SK-N-SH treated with all-trans-retinoic acid at 6 μM for 48 hours (cell line): Measurements from ENCODE around the gene JRKL.
"Not testable (repeated sequence)": the region's sequence is repeated elsewhere in the genome, so short reads cannot be mapped to it uniquely, and the experiment has no call there.

ENCODE experiments used
- ATAC-seq: fragments of 200-7000 bp; cut with Tn5 transposase; 3 replicates; pipeline ENCODE4 v1.9.1; 2020; ENCODE audit warnings: mild to moderate bottlenecking, moderate library complexity
- ARNTL ChIP-seq: fragments of 450-650 bp; formaldehyde crosslinking; IDR thresholded peaks from 2 replicates; pipeline ENCODE4 v1.5.0; 2020; ENCODE audit warnings: low read depth, mild to moderate bottlenecking, moderate library complexity, borderline replicate concordance
- BACH2 ChIP-seq: fragments of 250-450 bp; sonication (Bioruptor Pico); IDR thresholded peaks from 2 replicates; pipeline ENCODE4 v1.9.0; 2021; ENCODE audit warnings: mild to moderate bottlenecking, borderline replicate concordance
- CREB5 ChIP-seq: fragments of 250-450 bp; sonication (Bioruptor Pico); IDR thresholded peaks from 2 replicates; pipeline ENCODE4 v1.5.1; 2020; ENCODE audit warnings: low read depth, mild to moderate bottlenecking, moderate library complexity
- CSDC2 ChIP-seq: fragments of 250-450 bp; sonication (Bioruptor Pico); IDR thresholded peaks from 2 replicates; pipeline ENCODE4 v1.5.0; 2020; ENCODE audit warnings: mild to moderate bottlenecking, moderate library complexity
- CSRNP3 ChIP-seq: fragments of 250-450 bp; sonication (Bioruptor Pico); IDR thresholded peaks from 2 replicates; pipeline ENCODE4 v1.5.1; 2021; ENCODE audit warnings: mild to moderate bottlenecking, moderate library complexity
- GLIS3 ChIP-seq: fragments of 250-450 bp; sonication (Bioruptor Pico); IDR thresholded peaks from 2 replicates; pipeline ENCODE4 v1.5.0; 2020; ENCODE audit warnings: mild to moderate bottlenecking, moderate library complexity
- ISL1 ChIP-seq: fragments of 250-450 bp; sonication (Bioruptor Pico); IDR thresholded peaks from 2 replicates; pipeline ENCODE4 v2.1.2; 2022; ENCODE audit warnings: mild to moderate bottlenecking, moderate library complexity
- OSR1 ChIP-seq: fragments of 250-450 bp; sonication (Bioruptor Pico); IDR thresholded peaks from 2 replicates; pipeline ENCODE4 v1.8.0; 2022; ENCODE audit warnings: moderate library complexity, mild to moderate bottlenecking, inconsistent platforms
- POU6F1 ChIP-seq: fragments of 250-450 bp; sonication (Bioruptor Pico); IDR thresholded peaks from 2 replicates; pipeline ENCODE4 v1.8.0; 2021; ENCODE audit warnings: low read depth, mild to moderate bottlenecking, moderate library complexity, borderline replicate concordance
- RARB ChIP-seq: fragments of 250-450 bp; sonication (Bioruptor Pico); IDR thresholded peaks from 2 replicates; pipeline ENCODE4 v1.8.0; 2021; ENCODE audit warnings: mild to moderate bottlenecking, moderate library complexity
- SNAI2 ChIP-seq: fragments of 250-450 bp; sonication (Bioruptor Pico); IDR thresholded peaks from 2 replicates; pipeline ENCODE4 v1.5.0; 2020; ENCODE audit warnings: mild to moderate bottlenecking, moderate library complexity
- TCF4 ChIP-seq: fragments of 250-450 bp; sonication (Bioruptor Pico); IDR thresholded peaks from 2 replicates; pipeline ENCODE4 v1.8.0; 2021; ENCODE audit warnings: mild to moderate bottlenecking, moderate library complexity, borderline replicate concordance
- TOX ChIP-seq: fragments of 250-450 bp; sonication (Bioruptor Pico); IDR thresholded peaks from 2 replicates; pipeline ENCODE4 v1.8.0; 2021; ENCODE audit warnings: mild to moderate bottlenecking, moderate library complexity, borderline replicate concordance
- ZC3H10 ChIP-seq: fragments of 250-450 bp; sonication (Bioruptor Pico); IDR thresholded peaks from 2 replicates; pipeline ENCODE4 v1.5.1; 2021; ENCODE audit warnings: mild to moderate bottlenecking, moderate library complexity
- ZFP3 ChIP-seq: fragments of 250-450 bp; sonication (Bioruptor Pico); IDR thresholded peaks from 2 replicates; pipeline ENCODE4 v1.5.0; 2020; ENCODE audit warnings: mild to moderate bottlenecking, moderate library complexity
- ZFP30 ChIP-seq: fragments of 450-650 bp; formaldehyde crosslinking; IDR thresholded peaks from 2 replicates; pipeline ENCODE4 v1.5.0; 2022; ENCODE audit warnings: mild to moderate bottlenecking, moderate library complexity
- ZNF565 ChIP-seq: fragments of 450-650 bp; formaldehyde crosslinking; conservative IDR thresholded peaks from 2 replicates; pipeline ENCODE4 v1.5.0; 2020; ENCODE audit warnings: low read depth, mild to moderate bottlenecking, moderate library complexity
- ZNF70 ChIP-seq: fragments of 450-650 bp; formaldehyde crosslinking; IDR thresholded peaks from 2 replicates; pipeline ENCODE4 v1.5.0; 2020; ENCODE audit warnings: mild to moderate bottlenecking, moderate library complexity
- ZNF8 ChIP-seq: fragments of 450-650 bp; formaldehyde crosslinking; IDR thresholded peaks from 2 replicates; pipeline ENCODE4 v1.5.0; 2020; ENCODE audit warnings: mild to moderate bottlenecking, moderate library complexity

Gene JRKL

GRCh38 chr11:96396637-96397036 is 6.8 kb downstream of the JRKL start (continued):
- TF ChIP-seq CSRNP3 (CRISPR knock-in tag) (no peak), ZFP30 (CRISPR knock-in tag) (no peak)

GRCh38 chr11:96397863-96398262 is 8.1 kb downstream of the JRKL start:
- TF ChIP-seq ZNF565 (CRISPR knock-in tag) (no peak), ARNTL (CRISPR knock-in tag) (no peak), GLIS3 (CRISPR knock-in tag) (no peak), ZFP3 (CRISPR knock-in tag) (no peak), ZNF8 (CRISPR knock-in tag) (no peak), ISL1 (CRISPR knock-in tag) (no peak), ZC3H10 (CRISPR knock-in tag) (no peak), OSR1 (CRISPR knock-in tag) (no peak), BACH2 (CRISPR knock-in tag) (no peak), TCF4 (CRISPR knock-in tag) (no peak), SNAI2 (CRISPR knock-in tag) (no peak), ZNF70 (no peak), CREB5 (CRISPR knock-in tag) (no peak), TOX (CRISPR knock-in tag) (no peak)

GRCh38 chr11:96400697-96401096 is 10.9 kb downstream of the JRKL start:
- no peak for ATAC-seq
- no peak for TF ChIP-seq RARB (CRISPR knock-in tag)
- TF ChIP-seq CSRNP3 (CRISPR knock-in tag) = no peak
- no peak for TF ChIP-seq CREB5 (CRISPR knock-in tag)
- no peak for TF ChIP-seq ZFP30 (CRISPR knock-in tag)
- no peak for TF ChIP-seq ISL1 (CRISPR knock-in tag)
- TF ChIP-seq CSDC2 (CRISPR knock-in tag) = no peak
- no peak for TF ChIP-seq ARNTL (CRISPR knock-in tag)
- TF ChIP-seq POU6F1 = no peak

More at GRCh38 chr11:96397863-96398262, 8.1 kb downstream of the JRKL start:
- no peak for ATAC-seq

- ATAC-seq = not testable (repeated sequence)
Measured at GRCh38 chr11:96411412-96411811, 21.6 kb downstream of the JRKL start.

- no peak for ATAC-seq
- TF ChIP-seq CREB5 (CRISPR knock-in tag) (no peak), OSR1 (CRISPR knock-in tag) (no peak), ARNTL (CRISPR knock-in tag) (no peak), TCF4 (CRISPR knock-in tag) (no peak), ZFP3 (CRISPR knock-in tag) (no peak), TOX (CRISPR knock-in tag) (no peak), ZC3H10 (CRISPR knock-in tag) (no peak), ZFP30 (CRISPR knock-in tag) (no peak)
Measured at GRCh38 chr11:96412761-96413381, 23.1 kb downstream of the JRKL start.
